Upper lobe of left lung (tissue), 4 donors: ENCODE results near the gene PODXL2.

Experiments used
- POLR2A ChIP-seq, 4 donors: fragments of 450-650 bp; IDR thresholded peaks; one replicate each; pipeline ENCODE4 v1.5.1; 2016 to 2017; ENCODE audit warnings: antibody characterized with exemption in 4 of 4, mild to moderate bottlenecking in 2 of 4
- POLR2AphosphoS5 ChIP-seq, 2 donors: sonication (generic); formaldehyde crosslinking; IDR thresholded peaks; one replicate each; pipeline ENCODE4 v1.5.1; 2017; ENCODE audit warnings: antibody characterized with exemption in 2 of 2

GRCh38 chr3:127698286-127698685, 69.3 kb downstream of the PODXL2 start:
- TF ChIP-seq POLR2AphosphoS5 (IDR thresholded peaks at IDR 0.05) (no peak), POLR2A (IDR thresholded peaks at IDR 0.05) (no peak)
